HepG2 (cell line): Measurements from ENCODE around the gene WBP2NL. TPM values are rescaled to one million over a fixed set of nuclear protein-coding genes. Genes with fewer than 3 reads are reported as not detected.

Source experiments
- ATAC-seq: fragments of 200-7000 bp; cut with Tn5 transposase; 3 replicates; pipeline ENCODE4 v1.9.1; 2020; ENCODE audit warnings: mild to moderate bottlenecking, moderate library complexity
- BruUV-seq: library from RNA; stranded (reverse); fragments of 400-500 nt; replicated peaks from 2 replicates; lab custom pipeline; 2021; lab: Mats Ljungman, UMichigan
- CTCF ChIA-PET: fragments of 300-600 bp; formaldehyde crosslinking; extraction: SDS; loops from one replicate; lab custom pipeline; 2021; ENCODE audit warnings: low total read pairs, inconsistent platforms, low intra/inter-chr PET ratio; lab: Yijun Ruan, JAX
- POLR2A ChIA-PET: fragments of 350-600 bp; sonication (Branson Sonifier 250); formaldehyde crosslinking; loops from one replicate; lab custom pipeline; 2020; ENCODE audit warnings: antibody characterized with exemption, inconsistent platforms; lab: Yijun Ruan, JAX
- DNase-seq: peaks from one replicate; pipeline ENCODE4 v3.0.0-alpha.2; 2015; ENCODE audit warnings: low spot score
- FAIRE-seq: peaks from 3 replicates; lab custom pipeline; 2011; peaks lifted over from hg19 to GRCh38; lab: Jason Lieb, UNC
- H2AFZ ChIP-seq: one replicate; pipeline ENCODE4 v1.6.1; 2011; ENCODE audit warnings: low read length, inconsistent platforms
- H3K27ac ChIP-seq: fragments of 300-600 bp; 3 replicates; pipeline ENCODE4 v1.8.0; 2011; ENCODE audit warnings: mixed run types, mild to moderate bottlenecking, mixed read lengths, low read length, inconsistent platforms; ENCODE audit not compliant: insufficient read depth; ENCODE audit errors: extremely low read length
- H3K27me3 ChIP-seq, 2 experiments: fragments of 200-600 bp in 1 of 2; 2 replicates in 1 of 2; 3 replicates in 1 of 2; pipeline versions ENCODE4 v1.6.0 to v1.8.0; 2011; ENCODE audit warnings: low read length in 2 of 2, mild to moderate bottlenecking in 2 of 2, moderate library complexity in 2 of 2, inconsistent platforms in 1 of 2; ENCODE audit not compliant: insufficient read depth in 2 of 2, control insufficient read depth in 1 of 2
- H3K36me3 ChIP-seq, 2 experiments: fragments of 200-600 bp in 1 of 2; replicated peaks in 1 of 2; 2 replicates in 1 of 2; 3 replicates in 1 of 2; pipeline versions ENCODE4 v1.5.1 to v1.8.0; 2011; ENCODE audit warnings: low read length in 2 of 2, inconsistent platforms in 1 of 2; ENCODE audit not compliant: insufficient read depth in 2 of 2, control insufficient read depth in 1 of 2
- H3K4me1 ChIP-seq: 2 replicates; pipeline ENCODE4 v1.5.1; 2012; ENCODE audit warnings: low read length, inconsistent platforms; ENCODE audit not compliant: insufficient read depth
- H3K4me2 ChIP-seq: 2 replicates; pipeline ENCODE4 v1.6.0; 2011; ENCODE audit warnings: low read depth, low read length, inconsistent platforms
- H3K4me3 ChIP-seq, 3 experiments: fragments of 200-600 bp in 1 of 3; sonication (generic), shearing (Covaris generic) in 1 of 3; replicated peaks in 1 of 3; 2 replicates each; pipeline ENCODE4 v1.5.1; 2011 to 2016; ENCODE audit warnings: low read length in 3 of 3, inconsistent platforms in 2 of 3, low read depth in 2 of 3, mild to moderate bottlenecking in 2 of 3, control low read depth in 1 of 3, mixed read lengths in 1 of 3; ENCODE audit not compliant: insufficient read depth in 1 of 3
- H3K79me2 ChIP-seq: one replicate; pipeline ENCODE4 v1.6.1; 2011; ENCODE audit warnings: low read length, inconsistent platforms; ENCODE audit not compliant: insufficient read depth
- H3K9ac ChIP-seq: 2 replicates; pipeline ENCODE4 v1.6.0; 2011; ENCODE audit warnings: mild to moderate bottlenecking, low read depth, low read length, inconsistent platforms; ENCODE audit not compliant: insufficient read depth
- H3K9me3 ChIP-seq: 2 replicates; pipeline ENCODE4 v1.5.1; 2012; ENCODE audit warnings: mild to moderate bottlenecking, low read length
- H4K20me1 ChIP-seq: 2 replicates; pipeline ENCODE4 v1.6.0; 2011; ENCODE audit warnings: inconsistent platforms, mild to moderate bottlenecking, low read length, moderate library complexity; ENCODE audit not compliant: insufficient read depth
- HOXA7 ChIP-seq: sonication (generic); formaldehyde crosslinking; IDR thresholded peaks from 2 replicates; pipeline ENCODE4 v1.8.1; 2022; ENCODE audit warnings: mild to moderate bottlenecking, missing genetic modification reagents, moderate library complexity
- KLF12 ChIP-seq: sonication (generic); formaldehyde crosslinking; IDR thresholded peaks from 2 replicates; pipeline ENCODE4 v1.4.0; 2020; ENCODE audit warnings: missing genetic modification reagents, borderline replicate concordance
- PPARG ChIP-seq: conservative IDR thresholded peaks from 2 replicates; pipeline ENCODE4 v1.6.1; 2016; ENCODE audit warnings: missing biosample characterization, missing genetic modification reagents
- SMAD1 ChIP-seq: sonication (generic); formaldehyde crosslinking; IDR thresholded peaks from 2 replicates; pipeline ENCODE4 v1.4.0; 2020; ENCODE audit warnings: missing genetic modification reagents, low read depth, mild to moderate bottlenecking, borderline replicate concordance
- YEATS4 ChIP-seq: sonication (generic); formaldehyde crosslinking; IDR thresholded peaks from 2 replicates; pipeline ENCODE4 v1.4.0; 2020; ENCODE audit warnings: missing genetic modification reagents, borderline replicate concordance
- ZHX1 ChIP-seq: sonication (generic); formaldehyde crosslinking; IDR thresholded peaks from 2 replicates; pipeline ENCODE4 v1.8.1; 2022; ENCODE audit warnings: low read depth, mild to moderate bottlenecking, missing genetic modification reagents
- ZNF207 ChIP-seq: fragments of 450-650 bp; IDR thresholded peaks from 2 replicates; pipeline ENCODE4 v1.6.1; 2016; ENCODE audit warnings: antibody characterized with exemption, borderline replicate concordance
- ZNF263 ChIP-seq: sonication (generic); formaldehyde crosslinking; IDR thresholded peaks from 2 replicates; pipeline ENCODE4 v1.4.0; 2020; ENCODE audit warnings: missing genetic modification reagents
- ZNF3 ChIP-seq: IDR thresholded peaks from 2 replicates; pipeline ENCODE4 v1.7.0; 2017; ENCODE audit warnings: inconsistent platforms
- ZNF556 ChIP-seq: sonication (generic); formaldehyde crosslinking; IDR thresholded peaks from 2 replicates; pipeline ENCODE4 v1.4.0; 2020; ENCODE audit warnings: mild to moderate bottlenecking, missing genetic modification reagents, borderline replicate concordance
- whole genome bisulfite sequencing: methylation state at CpG from one replicate; pipeline ENCODE4 v1.1.6; 2017; ENCODE audit warnings: low lambda C conversion rate; 5-methylcytosine and 5-hydroxymethylcytosine counted together
- in situ Hi-C: cut with HindIII; loops from 2 replicates; pipeline ENCODE4 v1.10.0; 2017; ENCODE audit warnings: low pct_unique_long_range_greater_than_20kb; ENCODE audit not compliant: extremely low pct_ligation_motif_present
- intact Hi-C: fragments of 100-400 bp; cut with micrococcal nuclease; formaldehyde crosslinking; loops from one replicate; pipeline ENCODE4 v1.10.0; 2022; ENCODE audit not compliant: unreplicated experiment
- polyA plus RNA-seq, 8 experiments: library from polyadenylated mRNA; depleted of rRNA in 3 of 8; stranded (reverse) in 7 of 8; unstranded in 1 of 8; fragments of >200 nt; fragmentation: Illumina TruSeq in 4 of 8; extraction: Trizol in 4 of 8; gene quantifications; 2 replicates each; pipeline versions ENCODE4 v1.2.1 to v1.2.3, GENCODE V29; 2011 to 2016; ENCODE audit warnings: low read depth in 4 of 8, missing spikeins in 1 of 8, mixed read lengths in 1 of 8; ENCODE audit not compliant: insufficient read depth in 1 of 8
- total RNA-seq, 5 experiments: library from RNA; depleted of rRNA; stranded (reverse); fragments of >200 nt; fragmentation: Illumina TruSeq; extraction: Trizol; gene quantifications; 2 replicates each; pipeline ENCODE4 v1.2.3, GENCODE V29; 2016; ENCODE audit warnings: low read depth in 1 of 5
- TF ChIP-seq, protein P1 (sequence below): sonication (generic); formaldehyde crosslinking; IDR thresholded peaks from 2 replicates; pipeline ENCODE4 v1.4.0; 2020; ENCODE audit warnings: missing genetic modification reagents
- TF ChIP-seq, protein P2 (sequence below): fragments of 450-650 bp; IDR thresholded peaks from 2 replicates; pipeline ENCODE4 v1.6.1; 2017; ENCODE audit warnings: mild to moderate bottlenecking
- TF ChIP-seq, protein P3 (sequence below): sonication (generic); formaldehyde crosslinking; IDR thresholded peaks from 2 replicates; pipeline ENCODE4 v1.4.0; 2020; ENCODE audit warnings: missing genetic modification reagents

WBP2NL gene
- total and polyA plus RNA-seq, 2 of the 13 experiments (the other 11 are each of a cell fraction or from before 2014, with no cell fraction given): not detected

GRCh38 chr22:42001121-42001520 lies 2.5 kb downstream of the WBP2NL start:
- ATAC-seq: no peak
- no peaks in the 10 kb centered on the region for H3K79me2 ChIP-seq
- H3K4me3 ChIP-seq: no peak overlapping the region
- peaks cover 3 to 4% of the 10 kb centered on the region in 2 experiments; a peak in 2 of 5 replicates for H3K27me3 ChIP-seq
- no peaks in the 10 kb centered on the region for H3K36me3 ChIP-seq
- no peak overlapping the region for H3K9ac ChIP-seq
- BruUV-seq: no TSS peak
- no peak for FAIRE-seq
- no peak overlapping the region for H3K4me2 ChIP-seq
- POLR2A ChIA-PET: no interaction called here
- CTCF ChIA-PET: no interaction called here
- DNase-seq: no peak
- TF ChIP-seq HOXA7 (CRISPR knock-in tag): no peak
- TF ChIP-seq ZHX1 (CRISPR knock-in tag): no peak
- TF ChIP-seq, protein P1, sequence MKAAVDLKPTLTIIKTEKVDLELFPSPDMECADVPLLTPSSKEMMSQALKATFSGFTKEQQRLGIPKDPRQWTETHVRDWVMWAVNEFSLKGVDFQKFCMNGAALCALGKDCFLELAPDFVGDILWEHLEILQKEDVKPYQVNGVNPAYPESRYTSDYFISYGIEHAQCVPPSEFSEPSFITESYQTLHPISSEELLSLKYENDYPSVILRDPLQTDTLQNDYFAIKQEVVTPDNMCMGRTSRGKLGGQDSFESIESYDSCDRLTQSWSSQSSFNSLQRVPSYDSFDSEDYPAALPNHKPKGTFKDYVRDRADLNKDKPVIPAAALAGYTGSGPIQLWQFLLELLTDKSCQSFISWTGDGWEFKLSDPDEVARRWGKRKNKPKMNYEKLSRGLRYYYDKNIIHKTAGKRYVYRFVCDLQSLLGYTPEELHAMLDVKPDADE (CRISPR knock-in tag): no peak
- TF ChIP-seq ZNF207: no peak
- no peak for TF ChIP-seq ZNF3 (CRISPR knock-in tag)
- TF ChIP-seq ZNF263 (CRISPR knock-in tag): no peak
- no peak for TF ChIP-seq SMAD1 (CRISPR knock-in tag)
- TF ChIP-seq ZNF556 (CRISPR knock-in tag): no peak
- TF ChIP-seq, protein P2, sequence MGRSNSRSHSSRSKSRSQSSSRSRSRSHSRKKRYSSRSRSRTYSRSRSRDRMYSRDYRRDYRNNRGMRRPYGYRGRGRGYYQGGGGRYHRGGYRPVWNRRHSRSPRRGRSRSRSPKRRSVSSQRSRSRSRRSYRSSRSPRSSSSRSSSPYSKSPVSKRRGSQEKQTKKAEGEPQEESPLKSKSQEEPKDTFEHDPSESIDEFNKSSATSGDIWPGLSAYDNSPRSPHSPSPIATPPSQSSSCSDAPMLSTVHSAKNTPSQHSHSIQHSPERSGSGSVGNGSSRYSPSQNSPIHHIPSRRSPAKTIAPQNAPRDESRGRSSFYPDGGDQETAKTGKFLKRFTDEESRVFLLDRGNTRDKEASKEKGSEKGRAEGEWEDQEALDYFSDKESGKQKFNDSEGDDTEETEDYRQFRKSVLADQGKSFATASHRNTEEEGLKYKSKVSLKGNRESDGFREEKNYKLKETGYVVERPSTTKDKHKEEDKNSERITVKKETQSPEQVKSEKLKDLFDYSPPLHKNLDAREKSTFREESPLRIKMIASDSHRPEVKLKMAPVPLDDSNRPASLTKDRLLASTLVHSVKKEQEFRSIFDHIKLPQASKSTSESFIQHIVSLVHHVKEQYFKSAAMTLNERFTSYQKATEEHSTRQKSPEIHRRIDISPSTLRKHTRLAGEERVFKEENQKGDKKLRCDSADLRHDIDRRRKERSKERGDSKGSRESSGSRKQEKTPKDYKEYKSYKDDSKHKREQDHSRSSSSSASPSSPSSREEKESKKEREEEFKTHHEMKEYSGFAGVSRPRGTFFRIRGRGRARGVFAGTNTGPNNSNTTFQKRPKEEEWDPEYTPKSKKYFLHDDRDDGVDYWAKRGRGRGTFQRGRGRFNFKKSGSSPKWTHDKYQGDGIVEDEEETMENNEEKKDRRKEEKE: no peak
- TF ChIP-seq KLF12 (CRISPR knock-in tag): no peak
- TF ChIP-seq PPARG (CRISPR knock-in tag): no peak
- TF ChIP-seq, protein P3, sequence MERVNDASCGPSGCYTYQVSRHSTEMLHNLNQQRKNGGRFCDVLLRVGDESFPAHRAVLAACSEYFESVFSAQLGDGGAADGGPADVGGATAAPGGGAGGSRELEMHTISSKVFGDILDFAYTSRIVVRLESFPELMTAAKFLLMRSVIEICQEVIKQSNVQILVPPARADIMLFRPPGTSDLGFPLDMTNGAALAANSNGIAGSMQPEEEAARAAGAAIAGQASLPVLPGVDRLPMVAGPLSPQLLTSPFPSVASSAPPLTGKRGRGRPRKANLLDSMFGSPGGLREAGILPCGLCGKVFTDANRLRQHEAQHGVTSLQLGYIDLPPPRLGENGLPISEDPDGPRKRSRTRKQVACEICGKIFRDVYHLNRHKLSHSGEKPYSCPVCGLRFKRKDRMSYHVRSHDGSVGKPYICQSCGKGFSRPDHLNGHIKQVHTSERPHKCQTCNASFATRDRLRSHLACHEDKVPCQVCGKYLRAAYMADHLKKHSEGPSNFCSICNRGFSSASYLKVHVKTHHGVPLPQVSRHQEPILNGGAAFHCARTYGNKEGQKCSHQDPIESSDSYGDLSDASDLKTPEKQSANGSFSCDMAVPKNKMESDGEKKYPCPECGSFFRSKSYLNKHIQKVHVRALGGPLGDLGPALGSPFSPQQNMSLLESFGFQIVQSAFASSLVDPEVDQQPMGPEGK (CRISPR knock-in tag): no peak
- no peak for TF ChIP-seq YEATS4
- no peak overlapping the region for H2AFZ ChIP-seq
- WGBS: 40% methylated on average over 1 of the region's 8 CpGs
- H3K9me3 ChIP-seq: no peaks in the 10 kb centered on the region
- H4K20me1 ChIP-seq: no peaks in the 10 kb centered on the region
- intact Hi-C loops (no loop called here), in situ Hi-C loops (no loop called here)
- H3K4me1 ChIP-seq: no peaks in the 10 kb centered on the region
- H3K27ac ChIP-seq: no peak overlapping the region
